ENCODE data around the gene CYP4F3.

GRCh38 chr19:15623711-15624318 is 16.9 kb upstream of the CYP4F3 start:
- TF ChIP-seq, protein P1, sequence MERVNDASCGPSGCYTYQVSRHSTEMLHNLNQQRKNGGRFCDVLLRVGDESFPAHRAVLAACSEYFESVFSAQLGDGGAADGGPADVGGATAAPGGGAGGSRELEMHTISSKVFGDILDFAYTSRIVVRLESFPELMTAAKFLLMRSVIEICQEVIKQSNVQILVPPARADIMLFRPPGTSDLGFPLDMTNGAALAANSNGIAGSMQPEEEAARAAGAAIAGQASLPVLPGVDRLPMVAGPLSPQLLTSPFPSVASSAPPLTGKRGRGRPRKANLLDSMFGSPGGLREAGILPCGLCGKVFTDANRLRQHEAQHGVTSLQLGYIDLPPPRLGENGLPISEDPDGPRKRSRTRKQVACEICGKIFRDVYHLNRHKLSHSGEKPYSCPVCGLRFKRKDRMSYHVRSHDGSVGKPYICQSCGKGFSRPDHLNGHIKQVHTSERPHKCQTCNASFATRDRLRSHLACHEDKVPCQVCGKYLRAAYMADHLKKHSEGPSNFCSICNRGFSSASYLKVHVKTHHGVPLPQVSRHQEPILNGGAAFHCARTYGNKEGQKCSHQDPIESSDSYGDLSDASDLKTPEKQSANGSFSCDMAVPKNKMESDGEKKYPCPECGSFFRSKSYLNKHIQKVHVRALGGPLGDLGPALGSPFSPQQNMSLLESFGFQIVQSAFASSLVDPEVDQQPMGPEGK (CRISPR knock-in tag; IDR thresholded peaks at IDR 0.05; ENCODE audit: borderline replicate concordance): no peak
- TF ChIP-seq TOX (CRISPR knock-in tag; IDR thresholded peaks at IDR 0.05; ENCODE audit: borderline replicate concordance) (no peak), RARB (CRISPR knock-in tag; IDR thresholded peaks at IDR 0.05) (no peak), ZNF565 (CRISPR knock-in tag; conservative IDR thresholded peaks at IDR 0.05; ENCODE audit: low read depth) (no peak), ZNF70 (CRISPR knock-in tag; IDR thresholded peaks at IDR 0.05) (no peak), TCF4 (CRISPR knock-in tag; IDR thresholded peaks at IDR 0.05; ENCODE audit: borderline replicate concordance) (no peak), CSDC2 (CRISPR knock-in tag; IDR thresholded peaks at IDR 0.05) (no peak), OSR1 (CRISPR knock-in tag; IDR thresholded peaks at IDR 0.05) (no peak), ZC3H10 (CRISPR knock-in tag; IDR thresholded peaks at IDR 0.05) (no peak), ZFP30 (CRISPR knock-in tag; IDR thresholded peaks at IDR 0.05) (no peak)

Data from SK-N-SH treated with all-trans-retinoic acid at 6 μM for 48 hours (cell line).